AG04450 (cell line): ENCODE results near the gene BIRC6. TPM values are rescaled to one million over a fixed set of nuclear protein-coding genes. Genes with fewer than 3 reads are reported as not detected.
A peak's percentile ranks its signal among the peaks of the same experiment; 100 is the strongest.
"Not testable (repeated sequence)": the region's sequence is repeated elsewhere in the genome, so short reads cannot be mapped to it uniquely, and the experiment has no call there.

Experiments used
- CTCF ChIA-PET: fragments of 300-600, 350-600 bp; formaldehyde crosslinking; extraction: SDS; loops from one replicate; lab custom pipeline; 2022; ENCODE audit warnings: antibody characterized with exemption, inconsistent platforms; lab: Charles Lee
- POLR2A ChIA-PET: fragments of 350-600 bp; formaldehyde crosslinking; extraction: SDS; loops from one replicate; lab custom pipeline; 2021; ENCODE audit warnings: antibody characterized with exemption, inconsistent platforms; lab: Yijun Ruan, JAX
- DNase-seq: peaks from one replicate; pipeline ENCODE4 v3.0.0-alpha.2; 2011; ENCODE audit warnings: low read depth, low spot score
- H3K27ac ChIP-seq: one replicate; pipeline ENCODE4 v1.5.1; 2012; ENCODE audit warnings: low read depth, low read length, control low read depth
- H3K27me3 ChIP-seq: one replicate; pipeline ENCODE4 v1.6.0; 2012; ENCODE audit warnings: low read length; ENCODE audit not compliant: control insufficient read depth, insufficient read depth
- H3K4me3 ChIP-seq: 2 replicates; pipeline ENCODE4 v1.5.1; 2011; ENCODE audit warnings: mild to moderate bottlenecking, low read depth, low read length, control low read depth
- H3K9me3 ChIP-seq: 2 replicates; pipeline ENCODE4 v1.5.1; 2012; ENCODE audit warnings: low read length; ENCODE audit not compliant: control insufficient read depth, insufficient read depth
- CTCF ChIP-seq: IDR thresholded peaks from 2 replicates; pipeline ENCODE4 v1.5.1; 2011; ENCODE audit warnings: low read depth, low read length, control low read depth, inconsistent platforms
- polyA minus RNA-seq: library from RNA; depleted of rRNA, polyadenylated mRNA; stranded (reverse); fragments of >200 nt; gene quantifications from 2 replicates; pipeline ENCODE4 v1.2.3, GENCODE V29; 2011; rRNA and poly(A)+ RNA removed
- polyA plus RNA-seq: library from polyadenylated mRNA; depleted of rRNA; stranded (reverse); fragments of >200 nt; gene quantifications from 2 replicates; pipeline ENCODE4 v1.2.3, GENCODE V29; 2011; rRNA removed

Gene BIRC6
- polyA plus RNA-seq (80.9 and 86.3 TPM in 2 replicates), polyA minus RNA-seq (627 and 629 TPM in 2 replicates)

DNA sequence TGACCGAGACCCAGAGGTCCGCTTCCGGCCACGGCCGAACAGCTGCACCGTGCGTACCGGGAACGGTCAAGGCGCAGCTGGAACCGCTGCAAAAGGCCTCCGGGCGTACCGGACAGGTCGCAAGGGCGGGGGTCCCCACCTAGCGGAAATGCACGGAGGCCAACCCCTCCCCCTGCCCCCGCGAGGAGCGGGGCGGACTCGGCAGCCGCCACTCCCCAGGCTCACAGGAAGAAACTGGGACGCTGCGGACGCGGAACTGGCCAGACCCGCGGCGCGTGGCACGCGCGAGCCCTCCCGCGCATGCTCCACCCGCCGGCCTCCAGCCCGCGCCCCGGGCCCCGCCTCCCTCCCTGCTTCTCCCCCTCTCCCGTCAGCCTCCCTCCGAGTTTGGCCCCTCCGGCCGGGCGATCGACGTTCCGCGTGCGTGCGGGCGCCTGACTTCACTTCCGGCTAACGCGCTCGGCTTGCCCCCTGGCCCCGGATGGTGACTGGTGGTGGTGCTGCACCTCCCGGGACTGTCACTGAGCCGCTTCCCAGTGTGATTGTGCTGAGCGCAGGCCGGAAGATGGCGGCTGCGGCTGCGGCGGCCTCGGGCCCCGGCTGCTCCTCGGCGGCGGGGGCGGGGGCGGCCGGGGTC lies at the start of gene BIRC6:
Gene BIRC6, plus strand, starts transcription at position 343 of the 637 bp plus-strand sequence. Its CDS starts 139 bp downstream, at position 482.
- CTCF ChIA-PET = interaction anchor here (0.7 kb wide), 1 partner anchor 63 kb away, joined by 6 read pairs; no protein-coding TSS in a partner anchor
- no peaks in the 10 kb centered on the region; the same call in 1 of the 2 replicates for H3K9me3 ChIP-seq
- H3K4me3 ChIP-seq = peak within 1 kb of the TSS; percentile 95
- H3K27ac ChIP-seq = peak within 1 kb of the TSS; percentile 95
- peak; percentile 83 for DNase-seq
- POLR2A ChIA-PET = interaction anchor here (0.6 to 0.8 kb wide), 2 partner anchors 33 to 68 kb away, joined by 3 read pairs; no protein-coding TSS in a partner anchor
- no peaks in the 10 kb centered on the region for H3K27me3 ChIP-seq
- no peak for TF ChIP-seq CTCF

DNA sequence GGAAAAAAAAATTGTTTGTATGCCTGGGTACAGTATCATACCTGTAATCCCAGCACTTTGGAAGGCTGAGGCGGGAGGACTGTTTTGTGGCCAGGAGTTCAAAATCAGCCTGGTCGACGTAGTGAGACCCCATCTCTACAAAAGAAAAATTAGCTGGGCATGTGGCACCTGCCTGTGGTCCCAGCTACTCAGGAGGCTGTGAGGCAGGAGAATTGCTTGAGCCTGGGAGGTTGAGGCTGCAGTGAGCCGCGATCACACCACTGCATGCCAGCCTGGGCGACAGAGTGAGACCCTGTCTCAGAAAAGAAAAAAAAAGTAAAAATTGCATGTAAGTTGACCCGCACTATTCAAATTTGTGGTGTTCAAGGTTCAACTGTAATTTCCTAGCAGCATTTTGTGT lies 46.2 kb upstream of the BIRC6 start:
- TF ChIP-seq CTCF = no peak
- POLR2A ChIA-PET = no interaction called here
- CTCF ChIA-PET = no interaction called here

DNA sequence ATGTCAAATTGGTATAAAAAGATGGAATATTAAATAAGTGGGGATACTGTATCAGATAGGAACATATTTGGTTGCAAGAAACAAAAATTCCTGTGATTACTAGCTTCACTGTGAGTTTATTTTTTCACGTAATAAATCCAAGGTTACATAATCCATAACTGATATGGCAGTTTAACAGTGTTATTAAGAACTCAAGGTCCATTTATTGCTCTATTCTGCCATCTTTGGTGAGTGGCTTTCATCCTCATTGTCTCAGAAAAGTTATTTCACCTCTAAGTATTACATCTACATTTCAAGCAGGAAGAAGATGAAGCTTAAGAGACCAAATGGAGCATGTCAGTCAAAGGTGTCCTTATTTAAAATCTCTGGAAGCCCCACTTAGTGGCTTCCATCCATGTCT lies 41.9 kb upstream of the BIRC6 start:
- CTCF ChIA-PET = no interaction called here
- TF ChIP-seq CTCF = no peak
- Histone ChIP-seq H3K27ac (no peak overlapping the region), H3K9me3 (no peaks in the 10 kb centered on the region), H3K4me3 (no peak overlapping the region), H3K27me3 (no peaks in the 10 kb centered on the region)
- POLR2A ChIA-PET = no interaction called here
- DNase-seq = no peak

More for the DNA sequence above, 46.2 kb upstream of the BIRC6 start:
- no peak overlapping the region for H3K4me3 ChIP-seq
- H3K27ac ChIP-seq = no peak overlapping the region
- no peaks in the 10 kb centered on the region for H3K27me3 ChIP-seq
- H3K9me3 ChIP-seq = no peaks in the 10 kb centered on the region
- DNase-seq = no peak

- POLR2A ChIA-PET, H3K4me3 ChIP-seq, H3K27ac ChIP-seq, DNase-seq, H3K27me3 ChIP-seq, H3K9me3 ChIP-seq: not testable (repeated sequence)
- CTCF ChIA-PET = interaction anchor here (0.5 kb wide), 1 partner anchor 325 kb away, joined by 3 read pairs; no protein-coding TSS in a partner anchor
These were observed 28.1 kb upstream of the BIRC6 start for GRCh38 chr2:32328679-32329078.

GRCh38 chr2:32329180-32329980 lies 27.4 kb upstream of the BIRC6 start:
- POLR2A ChIA-PET, H3K27ac ChIP-seq: not testable (repeated sequence)

More at GRCh38 chr2:32329180-32329980, 27.4 kb upstream of the BIRC6 start:
- H3K27me3 ChIP-seq, DNase-seq, H3K9me3 ChIP-seq, CTCF ChIA-PET, H3K4me3 ChIP-seq: not testable (repeated sequence)
